Muscle of leg (tissue), 11 donors: ENCODE data around the gene DPP9. TPM values are rescaled to one million over a fixed set of nuclear protein-coding genes. Genes with fewer than 3 reads are reported as not detected.
A peak's percentile ranks its signal among the peaks of the same experiment; 100 is the strongest.
"Not testable (repeated sequence)": the region's sequence is repeated elsewhere in the genome, so short reads cannot be mapped to it uniquely, and the experiment has no call there.

Experiments used
- DNase-seq: peaks from one replicate; pipeline ENCODE4 v3.0.0; 2013
- H3K27ac ChIP-seq: one replicate; pipeline ENCODE4 v1.5.1; 2013; ENCODE audit warnings: mild to moderate bottlenecking, low read length, control low read depth
- H3K27me3 ChIP-seq: one replicate; pipeline ENCODE4 v1.6.1; 2013; ENCODE audit warnings: low read length; ENCODE audit not compliant: control insufficient read depth, insufficient read depth
- H3K36me3 ChIP-seq: one replicate; pipeline ENCODE4 v1.6.1; 2013; ENCODE audit warnings: low read length; ENCODE audit not compliant: control insufficient read depth, insufficient read depth
- H3K4me1 ChIP-seq: one replicate; pipeline ENCODE4 v1.6.1; 2013; ENCODE audit warnings: low read length; ENCODE audit not compliant: control insufficient read depth, insufficient read depth
- H3K4me3 ChIP-seq: one replicate; pipeline ENCODE4 v1.5.1; 2013; ENCODE audit warnings: low read length, control low read depth
- H3K9me3 ChIP-seq: replicated peaks from 2 replicates; pipeline ENCODE4 v1.6.1; 2013; ENCODE audit warnings: low read depth, low read length; ENCODE audit not compliant: control insufficient read depth
- WGBS: methylation state at CpG from one replicate; pipeline ENCODE4 v1.1.5; 2013; ENCODE audit warnings: missing lambda C conversion rate; ENCODE audit not compliant: insufficient coverage; 5-methylcytosine and 5-hydroxymethylcytosine counted together
- polyA plus RNA-seq, 8 donors: library from polyadenylated mRNA; unstranded; fragments of 120-200 nt; gene quantifications; one replicate each; pipeline versions ENCODE4 v1.2.1 to v1.2.3, GENCODE V29; 2013; ENCODE audit warnings: inconsistent platforms in 1 of 8, low replicate concordance in 1 of 8; ENCODE audit not compliant: insufficient read length in 8 of 8, insufficient read depth in 1 of 8
- total RNA-seq: library from RNA; stranded (reverse); fragments of 120-200 nt; gene quantifications from one replicate; pipeline ENCODE4 v1.2.4, GENCODE V29; 2013

The DPP9 gene
- total and polyA plus RNA-seq, 9 donors, result 13.3 to 24.2 (median 22.6) TPM

- Histone ChIP-seq H3K4me3 (no peak overlapping the region), H3K36me3 (peaks cover 84% of the 10 kb centered on the region), H3K4me1 (peaks cover 36% of the 10 kb centered on the region), H3K27me3 (peaks cover 2% of the 10 kb centered on the region), H3K27ac (no peak overlapping the region), H3K9me3 (no peaks in the 10 kb centered on the region)
- 78% methylated on average over 11 of the region's 13 CpGs for WGBS
- DNase-seq, result no peak
Observed at GRCh38 chr19:4690361-4690760, 33.3 kb downstream of the DPP9 start.

- Histone ChIP-seq H3K36me3 (peaks cover 84% of the 10 kb centered on the region), H3K4me1 (peaks cover 27% of the 10 kb centered on the region), H3K27me3 (peaks cover 2% of the 10 kb centered on the region), H3K4me3 (no peak overlapping the region), H3K27ac (no peak overlapping the region), H3K9me3 (no peaks in the 10 kb centered on the region)
- no peak for DNase-seq
- WGBS, result 92% methylated on average over 19 of the region's 19 CpGs
Observed at GRCh38 chr19:4689403-4689802, 34.2 kb downstream of the DPP9 start.

GRCh38 chr19:4688587-4688986, 35.1 kb downstream of the DPP9 start:
- Histone ChIP-seq H3K36me3 (peaks cover 83% of the 10 kb centered on the region), H3K27me3 (peaks cover 2% of the 10 kb centered on the region), H3K4me1 (peaks cover 19% of the 10 kb centered on the region), H3K9me3 (no peaks in the 10 kb centered on the region), H3K27ac (no peak overlapping the region), H3K4me3 (no peak overlapping the region)
- no peak for DNase-seq
- WGBS, result 81% methylated on average over 23 of the region's 26 CpGs

GRCh38 chr19:4687396-4687795, 36.2 kb downstream of the DPP9 start:
- peaks cover 78% of the 10 kb centered on the region for H3K36me3 ChIP-seq
- no peak for DNase-seq
- H3K4me3 ChIP-seq, result no peak overlapping the region
- H3K4me1 ChIP-seq, result peaks cover 7% of the 10 kb centered on the region
- H3K27ac ChIP-seq, result peak overlapping the region; percentile 15
- no peaks in the 10 kb centered on the region for H3K27me3 ChIP-seq
- WGBS, result 74% methylated on average over 9 of the region's 11 CpGs
- H3K9me3 ChIP-seq, result no peaks in the 10 kb centered on the region

GRCh38 chr19:4686700-4687099, 36.9 kb downstream of the DPP9 start:
- WGBS, result 94% methylated on average over 10 of the region's 10 CpGs
- H3K4me1 ChIP-seq, result peaks cover 4% of the 10 kb centered on the region
- no peak for DNase-seq
- H3K4me3 ChIP-seq, result no peak overlapping the region
- peaks cover 79% of the 10 kb centered on the region for H3K36me3 ChIP-seq
- no peaks in the 10 kb centered on the region for H3K27me3 ChIP-seq
- no peaks in the 10 kb centered on the region for H3K9me3 ChIP-seq
- H3K27ac ChIP-seq, result no peak overlapping the region

GRCh38 chr19:4684312-4685095, 39.1 kb downstream of the DPP9 start:
- Histone ChIP-seq H3K4me3 (no peak overlapping the region), H3K27ac (no peak overlapping the region), H3K4me1 (peaks cover 4% of the 10 kb centered on the region), H3K27me3 (no peaks in the 10 kb centered on the region), H3K36me3 (peaks cover 71% of the 10 kb centered on the region), H3K9me3 (no peaks in the 10 kb centered on the region)
- DNase-seq, result no peak
- 88% methylated on average over 28 of the region's 28 CpGs for WGBS

GRCh38 chr19:4682417-4683200, 41.0 kb downstream of the DPP9 start:
- Histone ChIP-seq H3K36me3 (peaks cover 60% of the 10 kb centered on the region), H3K4me3 (no peak overlapping the region), H3K4me1 (peaks cover 4% of the 10 kb centered on the region), H3K27ac (no peak overlapping the region), H3K27me3 (no peaks in the 10 kb centered on the region), H3K9me3 (no peaks in the 10 kb centered on the region)
- WGBS, result 96% methylated on average over 40 of the region's 45 CpGs
- no peak for DNase-seq

- not testable (repeated sequence) for H3K27ac ChIP-seq, H3K27me3 ChIP-seq, DNase-seq, H3K9me3 ChIP-seq, H3K4me3 ChIP-seq, H3K4me1 ChIP-seq
- WGBS, result 100% methylated on average over 1 of the region's 7 CpGs
- H3K36me3 ChIP-seq, result peaks cover 51% of the 10 kb centered on the region
Observed at GRCh38 chr19:4680021-4680420, 43.6 kb downstream of the DPP9 start.

GRCh38 chr19:4678881-4679790, 44.5 kb downstream of the DPP9 start:
- H3K9me3 ChIP-seq, result no peaks in the 10 kb centered on the region
- DNase-seq, result peak; percentile 33
- H3K36me3 ChIP-seq, result peaks cover 49% of the 10 kb centered on the region
- H3K4me3 ChIP-seq, result no peak overlapping the region
- H3K27ac ChIP-seq, result no peak overlapping the region
- H3K4me1 ChIP-seq, result peaks cover 6% of the 10 kb centered on the region
- H3K27me3 ChIP-seq, result no peaks in the 10 kb centered on the region
- 47% methylated on average over 27 of the region's 34 CpGs for WGBS
